Ishikawa (cell line): ENCODE data around the gene COMMD2.

Experiments
- CEBPB ChIP-seq: IDR thresholded peaks from 2 replicates; pipeline ENCODE4 v1.6.1; 2012
- CREB1 ChIP-seq: IDR thresholded peaks from 2 replicates; pipeline ENCODE4 v1.6.1; 2012; ENCODE audit warnings: low read depth
- EGR1 ChIP-seq: IDR thresholded peaks from 2 replicates; pipeline ENCODE4 v1.6.1; 2012
- MAX ChIP-seq: IDR thresholded peaks from 2 replicates; pipeline ENCODE4 v1.6.1; 2012
- NFIC ChIP-seq: IDR thresholded peaks from 2 replicates; pipeline ENCODE4 v1.6.1; 2012
- RAD21 ChIP-seq: IDR thresholded peaks from 2 replicates; pipeline ENCODE4 v1.6.1; 2012; ENCODE audit warnings: low read depth
- REST ChIP-seq: IDR thresholded peaks from 2 replicates; pipeline ENCODE4 v1.6.1; 2012; ENCODE audit warnings: low read depth, mild to moderate bottlenecking
- TAF1 ChIP-seq: IDR thresholded peaks from 2 replicates; pipeline ENCODE4 v1.6.1; 2012; ENCODE audit warnings: low read depth, mild to moderate bottlenecking
- TCF12 ChIP-seq: IDR thresholded peaks from 2 replicates; pipeline ENCODE4 v1.6.1; 2012; ENCODE audit warnings: low read depth
- TEAD4 ChIP-seq: IDR thresholded peaks from 2 replicates; pipeline ENCODE4 v1.6.1; 2012
- YY1 ChIP-seq: IDR thresholded peaks from 2 replicates; pipeline ENCODE4 v1.6.1; 2012; ENCODE audit warnings: low read depth
- ZBTB7A ChIP-seq: IDR thresholded peaks from 2 replicates; pipeline ENCODE4 v1.6.1; 2012; ENCODE audit warnings: low read depth

The COMMD2 gene

GRCh38 chr3:149701206-149701976, 50.9 kb downstream of the COMMD2 start:
- TF ChIP-seq TAF1 (no peak), TEAD4 (no peak), YY1 (no peak), ZBTB7A (no peak), TCF12 (no peak), MAX (no peak), EGR1 (no peak), CREB1 (no peak), RAD21 (no peak), CEBPB (no peak), NFIC (no peak), REST (no peak)
